ENCODE results near the gene MED8.

DNA sequence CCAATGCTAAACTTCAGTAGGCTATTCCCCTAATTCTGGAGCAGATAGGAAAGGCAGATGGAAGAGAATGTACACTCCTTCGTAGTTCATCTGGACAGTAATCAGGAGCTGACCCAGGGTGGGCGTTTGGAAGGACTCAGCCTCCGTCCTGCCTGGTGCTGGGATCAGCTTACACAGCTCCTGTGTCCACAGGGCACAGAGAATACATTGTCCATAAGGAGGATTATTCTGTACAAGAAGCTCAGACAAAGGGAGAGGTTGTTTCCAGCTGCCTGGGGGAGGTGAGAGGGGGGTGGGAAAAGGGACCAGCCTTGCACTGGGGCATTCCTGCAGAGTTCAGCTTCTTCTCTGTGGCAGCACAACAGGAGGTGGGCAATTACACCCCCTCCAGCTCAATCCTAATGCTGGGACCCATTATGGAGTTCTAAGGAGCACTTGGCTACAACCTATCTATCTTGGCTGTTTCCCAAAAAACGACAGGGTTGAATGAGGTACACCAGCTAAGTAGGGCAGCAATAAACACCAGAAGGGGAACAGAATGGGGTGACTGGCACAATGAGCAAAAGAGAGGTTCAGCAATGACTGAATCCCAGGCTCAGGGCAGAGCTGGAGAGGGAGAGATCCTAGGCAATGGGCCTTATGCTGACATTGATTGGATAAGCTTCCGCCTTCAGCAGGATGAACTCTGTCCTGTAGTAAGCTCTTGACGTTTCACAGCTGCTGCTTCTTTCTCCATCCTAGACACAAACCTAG lies 7.4 kb downstream of the MED8 start:
- no peak for TF ChIP-seq RAD21 (IDR thresholded peaks at IDR 0.05; ENCODE audit: low read depth)
- no peak for TF ChIP-seq TCF12 (IDR thresholded peaks at IDR 0.05; ENCODE audit: low read depth)
- TF ChIP-seq, protein P1, sequence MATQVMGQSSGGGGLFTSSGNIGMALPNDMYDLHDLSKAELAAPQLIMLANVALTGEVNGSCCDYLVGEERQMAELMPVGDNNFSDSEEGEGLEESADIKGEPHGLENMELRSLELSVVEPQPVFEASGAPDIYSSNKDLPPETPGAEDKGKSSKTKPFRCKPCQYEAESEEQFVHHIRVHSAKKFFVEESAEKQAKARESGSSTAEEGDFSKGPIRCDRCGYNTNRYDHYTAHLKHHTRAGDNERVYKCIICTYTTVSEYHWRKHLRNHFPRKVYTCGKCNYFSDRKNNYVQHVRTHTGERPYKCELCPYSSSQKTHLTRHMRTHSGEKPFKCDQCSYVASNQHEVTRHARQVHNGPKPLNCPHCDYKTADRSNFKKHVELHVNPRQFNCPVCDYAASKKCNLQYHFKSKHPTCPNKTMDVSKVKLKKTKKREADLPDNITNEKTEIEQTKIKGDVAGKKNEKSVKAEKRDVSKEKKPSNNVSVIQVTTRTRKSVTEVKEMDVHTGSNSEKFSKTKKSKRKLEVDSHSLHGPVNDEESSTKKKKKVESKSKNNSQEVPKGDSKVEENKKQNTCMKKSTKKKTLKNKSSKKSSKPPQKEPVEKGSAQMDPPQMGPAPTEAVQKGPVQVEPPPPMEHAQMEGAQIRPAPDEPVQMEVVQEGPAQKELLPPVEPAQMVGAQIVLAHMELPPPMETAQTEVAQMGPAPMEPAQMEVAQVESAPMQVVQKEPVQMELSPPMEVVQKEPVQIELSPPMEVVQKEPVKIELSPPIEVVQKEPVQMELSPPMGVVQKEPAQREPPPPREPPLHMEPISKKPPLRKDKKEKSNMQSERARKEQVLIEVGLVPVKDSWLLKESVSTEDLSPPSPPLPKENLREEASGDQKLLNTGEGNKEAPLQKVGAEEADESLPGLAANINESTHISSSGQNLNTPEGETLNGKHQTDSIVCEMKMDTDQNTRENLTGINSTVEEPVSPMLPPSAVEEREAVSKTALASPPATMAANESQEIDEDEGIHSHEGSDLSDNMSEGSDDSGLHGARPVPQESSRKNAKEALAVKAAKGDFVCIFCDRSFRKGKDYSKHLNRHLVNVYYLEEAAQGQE (IDR thresholded peaks at IDR 0.05; ENCODE audit: low read depth) = no peak
- no peak for TF ChIP-seq EGR1 (IDR thresholded peaks at IDR 0.05)
- TF ChIP-seq FOXM1 (IDR thresholded peaks at IDR 0.05; ENCODE audit: borderline replicate concordance, low read depth) = no peak
- TF ChIP-seq, protein P2, sequence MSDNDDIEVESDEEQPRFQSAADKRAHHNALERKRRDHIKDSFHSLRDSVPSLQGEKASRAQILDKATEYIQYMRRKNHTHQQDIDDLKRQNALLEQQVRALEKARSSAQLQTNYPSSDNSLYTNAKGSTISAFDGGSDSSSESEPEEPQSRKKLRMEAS (IDR thresholded peaks at IDR 0.05) = no peak

Measured in Ishikawa (cell line).